WTC11 (cell line): Measurements from ENCODE around the gene LDLRAD2. TPM values are rescaled to one million over a fixed set of nuclear protein-coding genes. Genes with fewer than 3 reads are reported as not detected.

ENCODE experiments used
- ATAC-seq: fragments of 200-7000 bp; cut with Tn5 transposase; 2 replicates; pipeline ENCODE4 v1.10.0; 2021; ENCODE audit warnings: mild to moderate bottlenecking, moderate library complexity
- CTCF ChIA-PET: fragments of 300-600 bp; sonication (Branson Sonifier 250); formaldehyde crosslinking; loops from one replicate; lab custom pipeline; 2021; ENCODE audit warnings: antibody characterized with exemption; lab: Charles Lee
- POLR2A ChIA-PET: fragments of 350-600 bp; sonication (Branson Sonifier 250); formaldehyde crosslinking; loops from one replicate; lab custom pipeline; 2021; ENCODE audit warnings: antibody characterized with exemption; lab: Charles Lee
- DNase-seq: peaks from one replicate; pipeline ENCODE4 v3.0.0; 2021; ENCODE audit warnings: low spot score
- H3K27ac Mint-ChIP-seq: 2 replicates; pipeline ENCODE4 v1.8.0; 2021; ENCODE audit warnings: mixed read lengths
- H3K27me3 Mint-ChIP-seq: 2 replicates; pipeline ENCODE4 v1.8.0; 2021; ENCODE audit warnings: low read depth, mild to moderate bottlenecking, moderate library complexity, mixed read lengths
- H3K36me3 Mint-ChIP-seq: 2 replicates; pipeline ENCODE4 v1.8.0; 2021; ENCODE audit warnings: mixed read lengths
- H3K4me1 Mint-ChIP-seq: 2 replicates; pipeline ENCODE4 v1.8.0; 2022; ENCODE audit warnings: mixed read lengths
- H3K4me3 Mint-ChIP-seq: 2 replicates; pipeline ENCODE4 v1.8.0; 2021; ENCODE audit warnings: mild to moderate bottlenecking, moderate library complexity, mixed read lengths
- H3K9me3 Mint-ChIP-seq: 2 replicates; pipeline ENCODE4 v1.8.0; 2021; ENCODE audit warnings: mixed read lengths
- AFF4 ChIP-seq: sonication (generic); formaldehyde crosslinking; IDR thresholded peaks from 2 replicates; pipeline ENCODE4 v1.8.1; 2023; ENCODE audit warnings: mild to moderate bottlenecking, missing genetic modification reagents, borderline replicate concordance
- ARID4B ChIP-seq: sonication (generic); formaldehyde crosslinking; IDR thresholded peaks from 2 replicates; pipeline ENCODE4 v1.8.0; 2023; ENCODE audit warnings: missing genetic modification reagents, mild to moderate bottlenecking, borderline replicate concordance
- E2F1 ChIP-seq: sonication (generic); formaldehyde crosslinking; IDR thresholded peaks from 2 replicates; pipeline ENCODE4 v1.8.0; 2022; ENCODE audit warnings: mild to moderate bottlenecking, missing genetic modification reagents
- ERG ChIP-seq: fragments of 250-450 bp; sonication (Bioruptor Pico); IDR thresholded peaks from 2 replicates; pipeline ENCODE4 v1.8.0; 2021; ENCODE audit warnings: mild to moderate bottlenecking
- ESRRA ChIP-seq: sonication (generic); formaldehyde crosslinking; IDR thresholded peaks from 2 replicates; pipeline ENCODE4 v1.8.1; 2022; ENCODE audit warnings: mild to moderate bottlenecking, missing genetic modification reagents, borderline replicate concordance
- HMGXB4 ChIP-seq: sonication (generic); formaldehyde crosslinking; IDR thresholded peaks from 2 replicates; pipeline ENCODE4 v1.8.1; 2023; ENCODE audit warnings: mild to moderate bottlenecking, moderate library complexity, missing genetic modification reagents
- JUN ChIP-seq: sonication (generic); formaldehyde crosslinking; IDR thresholded peaks from 2 replicates; pipeline ENCODE4 v1.8.0; 2023; ENCODE audit warnings: mild to moderate bottlenecking, missing genetic modification reagents
- NR2C2 ChIP-seq: sonication (generic); formaldehyde crosslinking; IDR thresholded peaks from 2 replicates; pipeline ENCODE4 v1.8.0; 2022; ENCODE audit warnings: mild to moderate bottlenecking, missing genetic modification reagents
- SMAD3 ChIP-seq: sonication (generic); formaldehyde crosslinking; IDR thresholded peaks from 2 replicates; pipeline ENCODE4 v1.8.0; 2022; ENCODE audit warnings: missing genetic modification reagents, mild to moderate bottlenecking, borderline replicate concordance
- ZBTB21 ChIP-seq: sonication (generic); formaldehyde crosslinking; IDR thresholded peaks from 2 replicates; pipeline ENCODE4 v1.8.1; 2023; ENCODE audit warnings: mild to moderate bottlenecking, missing genetic modification reagents, borderline replicate concordance
- ZNF423 ChIP-seq: fragments of 250-450 bp; sonication (Bioruptor Pico); IDR thresholded peaks from 2 replicates; pipeline ENCODE4 v2.1.2; 2022; ENCODE audit warnings: mild to moderate bottlenecking, moderate library complexity
- ZNF512 ChIP-seq: sonication (generic); formaldehyde crosslinking; IDR thresholded peaks from 2 replicates; pipeline ENCODE4 v1.8.1; 2022; ENCODE audit warnings: missing genetic modification reagents, borderline replicate concordance
- total RNA-seq: library from RNA; stranded (reverse); gene quantifications from 3 replicates; pipeline ENCODE4 v1.2.3, GENCODE V29; 2021

The LDLRAD2 gene
- total RNA-seq, 1 experiment from 2014 or later: 0.63 TPM

GRCh38 chr1:21814981-21815582 lies 3.0 kb downstream of the LDLRAD2 start:
- ATAC-seq: no peak
- TF ChIP-seq NR2C2 (CRISPR knock-in tag) (0 out of 2 replicates have a peak, but pooled peaks have one; percentile 29), ZBTB21 (CRISPR knock-in tag) (no peak)
- Mint-ChIP-seq H3K4me3 (peak overlapping the region; percentile 67), H3K36me3 (no peaks in the 10 kb centered on the region), H3K4me1 (peaks cover 8% of the 10 kb centered on the region), H3K27me3 (peaks cover 17% of the 10 kb centered on the region), H3K27ac (no peak overlapping the region), H3K9me3 (no peaks in the 10 kb centered on the region)
- no peak for DNase-seq
- POLR2A ChIA-PET: interaction anchor here (0.5 kb wide), 1 partner anchor 208 kb away, joined by 3 read pairs; no protein-coding TSS in a partner anchor
- CTCF ChIA-PET: no interaction called here

GRCh38 chr1:21815724-21816321 lies 3.8 kb downstream of the LDLRAD2 start:
- ChIA-PET CTCF (no interaction called here), POLR2A (no interaction called here)
- Mint-ChIP-seq H3K36me3 (no peaks in the 10 kb centered on the region), H3K27me3 (peaks cover 17% of the 10 kb centered on the region), H3K27ac (no peak overlapping the region), H3K4me1 (peaks cover 8% of the 10 kb centered on the region), H3K9me3 (no peaks in the 10 kb centered on the region), H3K4me3 (no peak overlapping the region)
- DNase-seq: no peak
- ATAC-seq: no peak
- TF ChIP-seq HMGXB4 (CRISPR knock-in tag) (no peak), ZNF423 (CRISPR knock-in tag) (no peak), ARID4B (no peak), AFF4 (CRISPR knock-in tag) (no peak), ZNF512 (CRISPR knock-in tag) (no peak), ERG (no peak), SMAD3 (CRISPR knock-in tag) (no peak), ESRRA (CRISPR knock-in tag) (no peak), JUN (CRISPR knock-in tag) (no peak), NR2C2 (CRISPR knock-in tag) (no peak), E2F1 (no peak)
